HepG2 (cell line): Measurements from ENCODE around the gene ANO4. TPM values are rescaled to one million over a fixed set of nuclear protein-coding genes. Genes with fewer than 3 reads are reported as not detected.

ENCODE experiments used
- ATAC-seq: fragments of 200-7000 bp; cut with Tn5 transposase; 3 replicates; pipeline ENCODE4 v1.9.1; 2020; ENCODE audit warnings: mild to moderate bottlenecking, moderate library complexity
- BruUV-seq: library from RNA; stranded (reverse); fragments of 400-500 nt; replicated peaks from 2 replicates; lab custom pipeline; 2021; lab: Mats Ljungman, UMichigan
- CTCF ChIA-PET: fragments of 300-600 bp; formaldehyde crosslinking; extraction: SDS; loops from one replicate; lab custom pipeline; 2021; ENCODE audit warnings: low total read pairs, inconsistent platforms, low intra/inter-chr PET ratio; lab: Yijun Ruan, JAX
- POLR2A ChIA-PET: fragments of 350-600 bp; sonication (Branson Sonifier 250); formaldehyde crosslinking; loops from one replicate; lab custom pipeline; 2020; ENCODE audit warnings: antibody characterized with exemption, inconsistent platforms; lab: Yijun Ruan, JAX
- DNase-seq: peaks from one replicate; pipeline ENCODE4 v3.0.0-alpha.2; 2015; ENCODE audit warnings: low spot score
- FAIRE-seq: peaks from 3 replicates; lab custom pipeline; 2011; peaks lifted over from hg19 to GRCh38; lab: Jason Lieb, UNC
- H2AFZ ChIP-seq: one replicate; pipeline ENCODE4 v1.6.1; 2011; ENCODE audit warnings: low read length, inconsistent platforms
- H3K27ac ChIP-seq: fragments of 300-600 bp; 3 replicates; pipeline ENCODE4 v1.8.0; 2011; ENCODE audit warnings: mixed run types, mild to moderate bottlenecking, mixed read lengths, low read length, inconsistent platforms; ENCODE audit not compliant: insufficient read depth; ENCODE audit errors: extremely low read length
- H3K27me3 ChIP-seq, 2 experiments: fragments of 200-600 bp in 1 of 2; 2 replicates in 1 of 2; 3 replicates in 1 of 2; pipeline versions ENCODE4 v1.6.0 to v1.8.0; 2011; ENCODE audit warnings: low read length in 2 of 2, mild to moderate bottlenecking in 2 of 2, moderate library complexity in 2 of 2, inconsistent platforms in 1 of 2; ENCODE audit not compliant: insufficient read depth in 2 of 2, control insufficient read depth in 1 of 2
- H3K36me3 ChIP-seq, 2 experiments: fragments of 200-600 bp in 1 of 2; replicated peaks in 1 of 2; 2 replicates in 1 of 2; 3 replicates in 1 of 2; pipeline versions ENCODE4 v1.5.1 to v1.8.0; 2011; ENCODE audit warnings: low read length in 2 of 2, inconsistent platforms in 1 of 2; ENCODE audit not compliant: insufficient read depth in 2 of 2, control insufficient read depth in 1 of 2
- H3K4me1 ChIP-seq: 2 replicates; pipeline ENCODE4 v1.5.1; 2012; ENCODE audit warnings: low read length, inconsistent platforms; ENCODE audit not compliant: insufficient read depth
- H3K4me2 ChIP-seq: 2 replicates; pipeline ENCODE4 v1.6.0; 2011; ENCODE audit warnings: low read depth, low read length, inconsistent platforms
- H3K4me3 ChIP-seq, 3 experiments: fragments of 200-600 bp in 1 of 3; sonication (generic), shearing (Covaris generic) in 1 of 3; replicated peaks in 1 of 3; 2 replicates each; pipeline ENCODE4 v1.5.1; 2011 to 2016; ENCODE audit warnings: low read length in 3 of 3, inconsistent platforms in 2 of 3, low read depth in 2 of 3, mild to moderate bottlenecking in 2 of 3, control low read depth in 1 of 3, mixed read lengths in 1 of 3; ENCODE audit not compliant: insufficient read depth in 1 of 3
- H3K79me2 ChIP-seq: one replicate; pipeline ENCODE4 v1.6.1; 2011; ENCODE audit warnings: low read length, inconsistent platforms; ENCODE audit not compliant: insufficient read depth
- H3K9ac ChIP-seq: 2 replicates; pipeline ENCODE4 v1.6.0; 2011; ENCODE audit warnings: mild to moderate bottlenecking, low read depth, low read length, inconsistent platforms; ENCODE audit not compliant: insufficient read depth
- H3K9me3 ChIP-seq: 2 replicates; pipeline ENCODE4 v1.5.1; 2012; ENCODE audit warnings: mild to moderate bottlenecking, low read length
- H4K20me1 ChIP-seq: 2 replicates; pipeline ENCODE4 v1.6.0; 2011; ENCODE audit warnings: inconsistent platforms, mild to moderate bottlenecking, low read length, moderate library complexity; ENCODE audit not compliant: insufficient read depth
- GLI4 ChIP-seq: sonication (generic); formaldehyde crosslinking; IDR thresholded peaks from 2 replicates; pipeline ENCODE4 v1.5.1; 2020; ENCODE audit warnings: missing genetic modification reagents, mild to moderate bottlenecking, moderate library complexity, borderline replicate concordance
- GTF3A ChIP-seq: sonication (generic); formaldehyde crosslinking; conservative IDR thresholded peaks from 2 replicates; pipeline ENCODE4 v1.4.0; 2020; ENCODE audit warnings: mild to moderate bottlenecking, missing genetic modification reagents
- KDM5A ChIP-seq: fragments of 200-600 bp; sonication (generic); IDR thresholded peaks from 2 replicates; pipeline ENCODE4 v1.7.0; 2018; ENCODE audit warnings: antibody characterized with exemption, mild to moderate bottlenecking, low read length, borderline replicate concordance
- KLF11 ChIP-seq: IDR thresholded peaks from 2 replicates; pipeline ENCODE4 v1.6.1; 2016; ENCODE audit warnings: missing compliant biosample characterization
- MLLT10 ChIP-seq: sonication (generic); formaldehyde crosslinking; IDR thresholded peaks from 2 replicates; pipeline ENCODE4 v1.4.0; 2020; ENCODE audit warnings: missing genetic modification reagents
- RFX1 ChIP-seq: fragments of 450-650 bp; IDR thresholded peaks from 2 replicates; pipeline ENCODE4 v1.6.1; 2017
- SP1 ChIP-seq, 2 experiments: fragments of 450-650 bp in 1 of 2; sonication (generic) in 1 of 2; formaldehyde crosslinking in 1 of 2; IDR thresholded peaks; 2 replicates each; pipeline versions ENCODE4 v1.4.0 to v1.6.1; 2016 to 2020; ENCODE audit warnings: missing genetic modification reagents in 1 of 2
- WIZ ChIP-seq: sonication (generic); formaldehyde crosslinking; IDR thresholded peaks from 2 replicates; pipeline ENCODE4 v1.5.1; 2020; ENCODE audit warnings: mild to moderate bottlenecking, missing genetic modification reagents
- ZBTB26 ChIP-seq: IDR thresholded peaks from 2 replicates; pipeline ENCODE4 v1.6.1; 2016; ENCODE audit warnings: missing compliant biosample characterization, missing genetic modification reagents, borderline replicate concordance
- ZBTB38 ChIP-seq: sonication (generic); formaldehyde crosslinking; IDR thresholded peaks from 2 replicates; pipeline ENCODE4 v1.5.1; 2020; ENCODE audit warnings: mild to moderate bottlenecking, missing genetic modification reagents
- ZNF280D ChIP-seq: sonication (generic); formaldehyde crosslinking; IDR thresholded peaks from 2 replicates; pipeline ENCODE4 v1.5.1; 2020; ENCODE audit warnings: mild to moderate bottlenecking, missing genetic modification reagents
- ZNF543 ChIP-seq: sonication (generic); formaldehyde crosslinking; IDR thresholded peaks from 2 replicates; pipeline ENCODE4 v1.4.0; 2020; ENCODE audit warnings: mild to moderate bottlenecking, missing genetic modification reagents
- ZNF792 ChIP-seq: IDR thresholded peaks from 2 replicates; pipeline ENCODE4 v1.6.1; 2016
- WGBS: methylation state at CpG from one replicate; pipeline ENCODE4 v1.1.6; 2017; ENCODE audit warnings: low lambda C conversion rate; 5-methylcytosine and 5-hydroxymethylcytosine counted together
- in situ Hi-C: cut with HindIII; loops from 2 replicates; pipeline ENCODE4 v1.10.0; 2017; ENCODE audit warnings: low pct_unique_long_range_greater_than_20kb; ENCODE audit not compliant: extremely low pct_ligation_motif_present
- intact Hi-C: fragments of 100-400 bp; cut with micrococcal nuclease; formaldehyde crosslinking; loops from one replicate; pipeline ENCODE4 v1.10.0; 2022; ENCODE audit not compliant: unreplicated experiment
- polyA plus RNA-seq, 8 experiments: library from polyadenylated mRNA; depleted of rRNA in 3 of 8; stranded (reverse) in 7 of 8; unstranded in 1 of 8; fragments of >200 nt; fragmentation: Illumina TruSeq in 4 of 8; extraction: Trizol in 4 of 8; gene quantifications; 2 replicates each; pipeline versions ENCODE4 v1.2.1 to v1.2.3, GENCODE V29; 2011 to 2016; ENCODE audit warnings: low read depth in 4 of 8, missing spikeins in 1 of 8, mixed read lengths in 1 of 8; ENCODE audit not compliant: insufficient read depth in 1 of 8
- total RNA-seq, 5 experiments: library from RNA; depleted of rRNA; stranded (reverse); fragments of >200 nt; fragmentation: Illumina TruSeq; extraction: Trizol; gene quantifications; 2 replicates each; pipeline ENCODE4 v1.2.3, GENCODE V29; 2016; ENCODE audit warnings: low read depth in 1 of 5
- TF ChIP-seq, protein P1 (sequence below): sonication (generic); formaldehyde crosslinking; IDR thresholded peaks from 2 replicates; pipeline ENCODE4 v1.4.0; 2020; ENCODE audit warnings: mild to moderate bottlenecking, missing genetic modification reagents

Gene ANO4
- total and polyA plus RNA-seq, 2 of the 13 experiments (the other 11 are each of a cell fraction or from before 2014, with no cell fraction given) = not detected

DNA sequence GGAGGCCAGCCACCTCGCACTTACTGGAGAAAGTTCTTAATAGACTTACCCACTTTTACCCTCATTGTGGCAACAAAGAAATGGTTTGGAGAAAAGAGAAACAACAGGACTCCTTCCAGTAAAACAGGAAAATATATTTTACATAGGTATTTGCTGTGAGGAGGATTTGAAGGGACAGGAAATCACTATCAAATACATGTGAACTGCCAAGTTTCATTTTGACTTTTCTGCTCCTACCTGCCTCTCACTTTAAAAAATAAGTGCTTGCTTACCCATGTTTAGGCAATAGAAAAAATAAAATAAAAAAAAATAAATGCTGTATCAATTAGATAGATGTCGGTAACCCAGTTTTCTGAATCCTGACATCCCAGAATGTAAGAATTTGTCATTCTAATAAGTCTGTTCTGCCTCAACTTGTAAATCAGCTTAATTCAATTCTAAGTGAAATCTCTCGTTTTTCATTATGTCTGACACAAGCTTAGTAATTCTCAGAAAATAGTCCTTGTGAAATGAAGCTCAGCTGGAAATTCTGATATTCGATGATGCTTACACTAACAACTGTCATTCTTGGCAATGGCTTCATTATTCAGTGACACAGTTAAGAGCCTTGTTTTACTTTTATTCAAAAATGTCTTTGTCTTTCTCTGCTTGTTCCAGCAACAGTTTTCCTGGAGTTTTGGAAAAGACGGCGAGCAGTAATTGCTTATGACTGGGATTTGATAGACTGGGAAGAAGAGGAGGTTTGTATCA, 284.1 kb downstream of the ANO4 start (continued):
- TF ChIP-seq ZBTB26 (no peak), GLI4 (CRISPR knock-in tag) (no peak), ZBTB38 (CRISPR knock-in tag) (no peak)

GRCh38 chr12:101082706-101083105, 288.1 kb downstream of the ANO4 start:
- peaks cover 2 to 13% of the 10 kb centered on the region in 2 experiments; a peak in 3 of 5 replicates for H3K27me3 ChIP-seq
- ATAC-seq (no peak), FAIRE-seq (no peak), DNase-seq (no peak)
- CTCF ChIA-PET = no interaction called here
- H3K4me2 ChIP-seq = no peak overlapping the region
- no peaks in the 10 kb centered on the region for H3K9me3 ChIP-seq
- BruUV-seq = no TSS peak
- H2AFZ ChIP-seq = no peak overlapping the region
- POLR2A ChIA-PET = no interaction called here
- H3K4me3 ChIP-seq = no peak overlapping the region
- 2% methylated on average over 3 of the region's 3 CpGs for WGBS
- H3K9ac ChIP-seq = no peak overlapping the region
- in situ Hi-C loops = no loop called here
- H3K79me2 ChIP-seq = no peaks in the 10 kb centered on the region
- H3K36me3 ChIP-seq = no peaks in the 10 kb centered on the region
- H3K4me1 ChIP-seq = no peaks in the 10 kb centered on the region
- intact Hi-C loops = no loop called here
- H3K27ac ChIP-seq = no peak overlapping the region
- H4K20me1 ChIP-seq = no peaks in the 10 kb centered on the region
- no peak for TF ChIP-seq MLLT10 (CRISPR knock-in tag)
- TF ChIP-seq SP1 (IDR thresholded peaks at IDR 0.05) = no peak
- no peak for TF ChIP-seq SP1 (CRISPR knock-in tag; IDR thresholded peaks at IDR 0.05)
- TF ChIP-seq ZNF280D (CRISPR knock-in tag) = no peak
- no peak for TF ChIP-seq ZNF792 (CRISPR knock-in tag)
- no peak for TF ChIP-seq ZNF543
- TF ChIP-seq KLF11 (CRISPR knock-in tag) = no peak
- no peak for TF ChIP-seq WIZ (CRISPR knock-in tag)
- TF ChIP-seq RFX1 = no peak
- no peak for TF ChIP-seq KDM5A
- no peak for TF ChIP-seq GTF3A
- TF ChIP-seq, protein P1, sequence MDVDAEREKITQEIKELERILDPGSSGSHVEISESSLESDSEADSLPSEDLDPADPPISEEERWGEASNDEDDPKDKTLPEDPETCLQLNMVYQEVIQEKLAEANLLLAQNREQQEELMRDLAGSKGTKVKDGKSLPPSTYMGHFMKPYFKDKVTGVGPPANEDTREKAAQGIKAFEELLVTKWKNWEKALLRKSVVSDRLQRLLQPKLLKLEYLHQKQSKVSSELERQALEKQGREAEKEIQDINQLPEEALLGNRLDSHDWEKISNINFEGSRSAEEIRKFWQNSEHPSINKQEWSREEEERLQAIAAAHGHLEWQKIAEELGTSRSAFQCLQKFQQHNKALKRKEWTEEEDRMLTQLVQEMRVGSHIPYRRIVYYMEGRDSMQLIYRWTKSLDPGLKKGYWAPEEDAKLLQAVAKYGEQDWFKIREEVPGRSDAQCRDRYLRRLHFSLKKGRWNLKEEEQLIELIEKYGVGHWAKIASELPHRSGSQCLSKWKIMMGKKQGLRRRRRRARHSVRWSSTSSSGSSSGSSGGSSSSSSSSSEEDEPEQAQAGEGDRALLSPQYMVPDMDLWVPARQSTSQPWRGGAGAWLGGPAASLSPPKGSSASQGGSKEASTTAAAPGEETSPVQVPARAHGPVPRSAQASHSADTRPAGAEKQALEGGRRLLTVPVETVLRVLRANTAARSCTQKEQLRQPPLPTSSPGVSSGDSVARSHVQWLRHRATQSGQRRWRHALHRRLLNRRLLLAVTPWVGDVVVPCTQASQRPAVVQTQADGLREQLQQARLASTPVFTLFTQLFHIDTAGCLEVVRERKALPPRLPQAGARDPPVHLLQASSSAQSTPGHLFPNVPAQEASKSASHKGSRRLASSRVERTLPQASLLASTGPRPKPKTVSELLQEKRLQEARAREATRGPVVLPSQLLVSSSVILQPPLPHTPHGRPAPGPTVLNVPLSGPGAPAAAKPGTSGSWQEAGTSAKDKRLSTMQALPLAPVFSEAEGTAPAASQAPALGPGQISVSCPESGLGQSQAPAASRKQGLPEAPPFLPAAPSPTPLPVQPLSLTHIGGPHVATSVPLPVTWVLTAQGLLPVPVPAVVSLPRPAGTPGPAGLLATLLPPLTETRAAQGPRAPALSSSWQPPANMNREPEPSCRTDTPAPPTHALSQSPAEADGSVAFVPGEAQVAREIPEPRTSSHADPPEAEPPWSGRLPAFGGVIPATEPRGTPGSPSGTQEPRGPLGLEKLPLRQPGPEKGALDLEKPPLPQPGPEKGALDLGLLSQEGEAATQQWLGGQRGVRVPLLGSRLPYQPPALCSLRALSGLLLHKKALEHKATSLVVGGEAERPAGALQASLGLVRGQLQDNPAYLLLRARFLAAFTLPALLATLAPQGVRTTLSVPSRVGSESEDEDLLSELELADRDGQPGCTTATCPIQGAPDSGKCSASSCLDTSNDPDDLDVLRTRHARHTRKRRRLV = no peak
